GM19193 (cell line): ENCODE measurements around the gene DGKQ.

Experiments used
- POLR2A ChIP-seq: IDR thresholded peaks from 4 replicates; pipeline ENCODE4 v1.6.1; 2011; ENCODE audit not compliant: insufficient read depth, insufficient read length; ENCODE audit errors: extremely low read depth

Gene DGKQ

DNA sequence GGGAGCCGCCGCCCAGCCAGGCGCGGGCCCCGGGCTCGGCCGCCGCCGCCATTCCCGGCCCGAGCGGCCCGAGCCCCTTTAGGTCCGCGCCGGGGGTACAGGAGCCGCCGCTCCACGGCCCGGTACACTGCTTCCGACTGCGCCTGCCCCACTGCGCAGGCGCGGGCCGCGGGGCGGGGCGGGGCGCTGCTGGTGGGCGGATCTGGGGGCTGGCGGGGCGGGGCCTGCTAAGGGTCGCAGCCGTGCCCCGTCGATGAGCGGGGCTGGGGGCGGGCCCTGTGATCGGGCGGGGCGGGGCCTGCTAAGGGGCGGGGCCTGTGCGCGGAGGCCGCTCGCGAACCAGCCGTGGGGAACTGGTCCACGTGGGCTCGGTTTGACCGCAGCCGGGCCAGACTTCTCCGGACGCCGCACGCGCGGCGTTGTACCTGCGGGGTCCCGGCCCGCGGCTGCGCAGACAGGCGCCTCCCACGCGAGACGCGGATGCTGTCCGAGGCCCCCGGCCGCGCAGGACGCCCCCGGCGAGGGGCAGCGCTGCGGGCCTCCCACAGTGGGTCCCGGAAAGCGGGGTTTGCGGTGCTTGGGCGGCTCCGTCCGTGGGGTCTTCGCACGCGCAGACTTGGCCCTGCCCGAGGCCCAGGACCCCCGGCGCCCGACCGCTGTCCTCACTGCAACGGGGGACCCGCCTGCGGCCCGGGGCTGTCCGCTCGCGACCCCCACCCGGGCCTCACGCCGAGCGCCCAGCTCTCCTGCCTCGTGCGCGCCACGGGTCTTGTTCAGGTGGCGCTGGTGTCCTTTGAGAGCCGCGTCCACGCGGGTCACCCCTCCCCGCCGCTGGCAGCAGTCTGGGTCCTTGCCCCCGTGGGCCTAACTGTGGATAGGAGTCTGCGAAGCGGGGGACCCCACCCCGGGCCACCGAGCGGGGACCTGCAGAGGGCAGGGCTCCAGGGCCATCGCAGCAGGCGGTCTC is at the start of gene DGKQ:
Gene DGKQ, minus strand, starts transcription at position 139 of the 967 bp plus-strand sequence. Its CDS starts 87 bp downstream, at position 52.
- peak; percentile 42 for TF ChIP-seq POLR2A

DNA sequence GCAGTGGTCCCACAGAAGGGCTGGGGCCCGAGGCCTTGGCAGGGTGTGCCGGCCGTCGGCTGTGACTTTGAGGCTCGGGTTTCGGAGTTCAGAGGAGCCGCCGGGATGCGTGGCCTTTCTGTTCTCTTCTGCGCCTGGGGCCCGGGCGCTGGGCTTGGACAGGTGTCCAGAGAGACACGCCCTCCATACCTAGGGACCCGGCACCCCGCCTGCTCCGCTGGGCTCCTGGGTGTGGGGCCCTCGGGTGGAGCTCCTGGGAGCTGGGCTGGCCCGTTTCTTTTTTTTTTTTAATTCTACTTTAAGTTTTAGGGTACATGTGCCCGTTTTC is 49.3 kb upstream of the DGKQ start:
- no peak for TF ChIP-seq POLR2A

DNA sequence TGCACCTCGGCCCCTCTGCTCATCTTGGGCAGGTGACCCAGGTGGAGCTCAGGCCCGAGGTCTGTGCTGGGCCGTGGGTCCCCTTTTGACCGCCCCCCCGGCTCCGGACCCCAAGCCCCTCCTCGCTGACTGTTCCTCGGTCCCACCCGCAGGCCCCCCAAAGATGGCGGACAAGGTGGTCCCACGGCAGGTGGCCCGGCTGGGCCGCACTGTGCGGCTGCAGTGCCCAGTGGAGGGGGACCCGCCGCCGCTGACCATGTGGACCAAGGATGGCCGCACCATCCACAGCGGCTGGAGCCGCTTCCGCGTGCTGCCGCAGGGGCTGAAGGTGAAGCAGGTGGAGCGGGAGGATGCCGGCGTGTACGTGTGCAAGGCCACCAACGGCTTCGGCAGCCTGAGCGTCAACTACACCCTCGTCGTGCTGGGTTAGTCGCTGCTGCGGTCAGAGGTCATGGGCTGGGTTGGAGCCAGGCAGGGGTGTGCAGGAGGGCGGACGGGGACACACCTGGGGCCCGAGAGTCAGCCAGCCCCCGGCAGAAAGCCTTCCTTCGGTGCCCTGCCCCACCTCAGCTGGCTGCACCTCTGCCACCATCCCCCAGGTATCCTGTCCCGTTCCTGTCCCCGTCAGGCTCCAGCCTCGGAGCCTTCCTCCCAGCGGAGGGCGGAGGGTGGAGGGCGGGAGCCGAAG is 48.8 kb upstream of the DGKQ start:
- TF ChIP-seq POLR2A = no peak

DNA sequence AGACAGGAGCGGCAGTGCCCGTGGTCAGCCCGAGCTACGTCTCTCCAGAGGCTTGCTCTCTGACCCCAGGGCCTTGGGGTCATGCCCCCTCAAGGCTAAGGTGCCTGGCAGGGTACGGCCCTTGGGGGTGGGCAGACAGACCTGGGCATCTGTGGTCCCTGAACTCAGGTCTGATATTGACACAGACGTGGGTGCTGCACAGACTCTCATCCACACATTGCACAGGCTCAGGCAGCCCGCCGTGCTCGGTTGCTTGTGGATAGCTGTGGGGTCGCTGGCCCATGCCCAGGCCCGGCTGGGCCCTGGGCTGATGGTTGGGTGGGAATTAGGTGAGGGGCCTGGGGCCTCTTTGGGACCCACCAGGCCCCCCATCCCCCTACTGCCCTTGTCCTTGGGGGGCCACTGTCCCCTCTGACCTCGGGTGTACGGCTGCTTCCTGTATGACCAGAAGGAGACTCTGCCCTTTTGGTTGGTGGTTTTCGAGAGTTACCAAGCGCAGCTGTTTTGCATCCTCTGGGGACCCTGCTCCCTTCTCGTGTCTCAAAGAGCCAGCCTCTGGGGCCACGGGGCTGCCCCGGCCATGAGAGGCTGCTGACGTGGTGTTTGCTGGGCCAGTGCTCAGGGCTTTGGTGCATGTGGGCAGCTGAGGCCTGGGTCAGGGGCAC is 48.1 kb upstream of the DGKQ start:
- TF ChIP-seq POLR2A = no peak

DNA sequence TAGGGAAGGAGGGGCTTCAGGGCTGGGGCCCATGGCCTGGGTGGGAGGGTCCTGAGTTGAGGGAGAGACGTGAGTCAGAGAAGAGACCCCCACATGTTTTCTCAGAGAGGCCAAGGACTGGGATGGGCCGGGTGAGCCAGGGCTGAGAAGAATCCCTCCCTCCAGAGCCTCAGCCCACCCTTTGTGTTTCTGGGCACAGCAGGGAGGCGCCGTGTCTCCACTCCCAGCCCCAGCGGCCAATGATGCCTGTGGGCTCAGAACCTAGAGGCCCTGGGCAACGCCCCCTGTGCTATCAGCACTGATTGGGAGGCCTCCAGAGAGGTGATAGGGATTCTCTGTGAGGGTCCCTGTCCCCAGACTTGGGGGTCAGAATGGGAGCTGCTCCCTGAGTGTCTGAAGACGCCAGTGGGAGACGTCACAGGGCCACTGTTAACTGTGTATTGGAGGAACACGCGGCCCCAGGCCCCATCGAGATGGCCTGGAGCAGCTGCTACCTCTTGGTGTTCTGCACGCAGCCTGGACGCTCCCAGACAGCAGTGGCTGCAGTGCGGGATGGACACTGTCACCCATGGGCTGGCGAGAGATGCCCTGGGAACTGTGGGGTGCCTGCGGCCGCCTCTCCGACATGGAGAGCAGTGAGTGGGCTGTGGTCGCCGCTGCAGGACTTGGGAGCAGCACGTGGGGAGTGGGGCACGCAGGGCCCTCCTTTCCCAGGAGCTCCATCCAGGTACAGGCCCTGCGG is 46.5 kb upstream of the DGKQ start:
- TF ChIP-seq POLR2A = no peak

DNA sequence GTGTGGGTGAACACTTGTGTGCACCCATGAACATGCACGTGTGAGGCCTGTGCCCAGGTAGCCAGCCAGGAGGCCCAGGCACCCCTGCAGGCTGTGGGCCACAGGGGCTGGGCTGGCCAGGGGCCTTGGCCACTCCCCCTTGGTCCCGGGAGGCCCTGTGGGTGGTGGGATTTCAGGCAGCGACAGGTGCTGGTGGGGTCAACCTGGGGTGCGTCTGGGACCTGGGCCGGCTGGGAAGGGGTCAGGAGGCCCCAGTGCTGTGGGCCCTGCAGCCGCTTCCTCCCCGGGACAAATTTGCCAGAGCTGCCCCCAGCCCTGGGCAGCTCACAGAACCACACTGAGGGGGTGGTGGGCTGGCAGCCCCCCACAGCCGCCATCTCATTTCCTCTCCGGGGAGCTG is 46.0 kb upstream of the DGKQ start:
- TF ChIP-seq POLR2A = no peak

DNA sequence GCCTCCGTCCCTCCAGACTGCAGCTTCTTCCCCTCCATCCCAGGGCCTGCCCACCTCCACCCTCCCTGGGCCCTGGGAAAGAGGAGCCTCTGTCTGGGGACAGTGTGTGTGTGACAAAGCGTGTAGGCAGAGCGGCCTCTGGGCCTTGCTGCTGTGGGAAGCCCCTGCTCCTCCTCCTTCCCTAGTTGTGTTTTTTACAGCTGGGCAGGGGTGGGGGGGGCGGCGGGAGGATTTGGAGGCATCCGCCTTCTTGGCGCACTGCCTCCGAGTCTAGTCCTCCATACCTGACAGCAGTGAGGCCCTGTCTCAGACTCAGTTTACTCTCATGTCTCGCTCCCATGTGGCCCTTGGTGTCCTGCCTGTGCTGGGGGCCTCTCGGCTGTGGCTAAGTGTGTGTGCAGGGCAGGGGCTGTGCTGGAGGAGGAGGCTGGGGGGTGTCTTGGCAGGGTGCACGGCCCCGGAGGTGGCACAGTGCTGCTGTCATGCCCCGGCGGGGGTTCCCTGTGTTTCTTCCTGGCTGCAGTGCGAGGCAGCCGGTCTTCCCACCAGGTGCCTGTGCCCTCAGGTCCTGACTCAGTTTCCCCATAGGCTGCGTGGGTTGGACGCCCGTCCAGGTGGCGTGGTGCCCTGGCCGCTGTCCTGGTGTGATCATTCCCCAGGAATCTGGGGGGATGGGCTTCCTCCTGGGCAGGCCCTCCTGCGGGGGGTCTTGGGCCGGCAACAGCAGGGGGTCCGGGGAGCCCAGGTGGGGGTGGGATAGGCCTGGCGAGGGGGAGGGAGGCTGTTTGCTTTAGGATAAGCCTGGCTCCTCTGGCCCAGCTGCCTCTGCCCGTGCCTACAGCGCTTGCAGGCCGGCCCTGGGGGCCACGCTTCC is 45.0 kb upstream of the DGKQ start:
- TF ChIP-seq POLR2A = no peak

GRCh38 chr4:1017706-1018105 is 44.3 kb upstream of the DGKQ start:
- TF ChIP-seq POLR2A = no peak

DNA sequence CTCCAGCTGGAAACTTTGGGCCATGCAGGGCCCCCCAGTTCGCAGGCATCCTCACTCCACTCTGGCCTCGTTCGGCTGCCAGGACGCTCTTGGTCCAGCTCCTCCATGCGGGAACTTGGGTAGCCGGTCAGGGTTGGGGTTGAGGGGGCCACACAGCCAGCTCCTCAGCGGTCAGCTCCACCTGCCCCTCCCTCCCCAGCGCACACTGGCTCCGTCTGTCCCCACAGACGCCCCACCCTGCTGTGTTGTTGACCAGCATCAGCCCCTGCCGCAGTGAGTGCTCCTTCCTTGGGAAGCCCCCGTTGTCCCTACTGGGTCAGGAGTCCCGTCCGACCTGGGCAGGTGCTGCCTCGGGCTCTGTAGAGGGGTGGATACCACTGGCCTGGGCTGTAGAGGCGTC is 43.8 kb upstream of the DGKQ start:
- TF ChIP-seq POLR2A = no peak

GRCh38 chr4:1015746-1016145 is 42.4 kb upstream of the DGKQ start:
- no peak for TF ChIP-seq POLR2A

DNA sequence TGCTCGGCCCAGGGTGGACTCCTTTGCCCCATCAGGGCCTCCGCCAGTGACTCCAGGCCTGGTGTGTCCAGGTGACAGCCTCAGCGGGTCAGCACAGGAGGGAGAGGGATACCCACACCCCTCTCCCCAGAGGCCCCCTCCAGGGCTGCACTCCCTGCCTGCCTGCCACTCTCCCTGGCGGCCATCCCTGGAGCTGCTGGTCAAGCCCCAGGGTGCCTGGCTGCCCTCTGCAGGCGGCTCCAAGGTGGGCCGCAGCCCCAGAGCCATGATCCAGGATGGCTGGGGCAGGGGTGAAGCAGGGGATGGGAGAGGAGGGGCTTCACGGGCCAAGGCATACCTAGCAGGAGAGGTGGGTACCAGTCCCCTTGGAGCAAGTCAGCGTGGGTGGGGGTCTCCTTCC is 41.8 kb upstream of the DGKQ start:
- no peak for TF ChIP-seq POLR2A

DNA sequence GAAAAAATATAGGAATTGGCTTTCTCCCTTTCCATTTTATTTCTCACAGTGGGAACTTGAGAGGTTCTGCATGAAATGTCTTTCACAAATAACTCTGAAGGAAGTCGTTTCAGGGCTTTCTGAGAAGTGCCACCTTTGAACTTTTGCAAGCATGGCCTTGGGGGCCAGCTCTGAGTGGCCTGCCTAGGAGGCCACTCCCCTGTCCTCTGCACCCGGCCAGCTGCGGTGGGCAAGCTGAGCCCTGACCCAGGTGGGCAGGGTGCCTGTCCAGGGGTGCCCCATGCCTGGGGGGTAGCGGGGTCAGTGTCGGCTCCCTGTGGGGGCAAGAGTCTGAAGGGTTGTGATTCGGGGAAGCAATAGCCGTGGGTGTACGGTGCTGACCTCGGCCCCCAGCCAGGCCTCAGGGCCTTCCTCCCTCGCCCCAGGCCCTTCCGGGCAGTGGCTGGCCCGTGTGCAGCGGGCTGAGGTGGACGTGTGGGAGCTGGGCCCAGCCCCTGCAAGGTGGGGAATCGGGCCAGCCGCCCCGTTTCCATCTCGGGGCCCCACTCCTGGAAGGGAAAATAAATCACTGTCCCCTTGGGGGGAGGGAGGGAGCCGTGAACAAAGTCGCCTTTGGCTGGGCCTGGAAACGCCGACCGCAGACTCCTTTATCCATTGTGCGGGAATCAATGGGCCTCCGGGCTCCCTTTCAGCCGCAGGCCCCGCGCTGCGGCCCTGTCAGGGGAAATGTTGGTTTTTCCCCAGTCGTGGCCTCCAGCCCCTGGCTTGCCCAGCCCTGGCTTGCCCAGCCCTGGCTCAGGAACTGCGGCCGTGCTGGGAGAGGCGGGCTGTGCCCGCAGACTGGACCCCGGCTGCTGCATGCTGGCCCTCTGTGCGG is 41.2 kb upstream of the DGKQ start:
- no peak for TF ChIP-seq POLR2A
